ENCODE data around the gene PRPH2. TPM values are rescaled to one million over a fixed set of nuclear protein-coding genes. Genes with fewer than 3 reads are reported as not detected.

PRPH2 gene
- polyA plus RNA-seq, result 1.5 TPM
- long read RNA-seq, donor 1, partial matches to known transcripts, result 0 of 1 reads
- long read RNA-seq, donor 1, other reads (novel, unspliced or antisense), result 0 of 1 reads
- long read RNA-seq, donor 2, result 0 reads
- long read RNA-seq, donor 3, partial matches to known transcripts, result 0 of 1 reads
- long read RNA-seq, donor 3, other reads (novel, unspliced or antisense), result 0 of 1 reads
- long read RNA-seq, donor 4, result 0 reads
- long read RNA-seq, donor 5, result 0 reads
- long read RNA-seq, donor 6, result 0 reads
- long read RNA-seq, donor 7, result 0 reads
- long read RNA-seq, donor 8, result 0 reads
- long read RNA-seq, donor 9, result 0 reads
- long read RNA-seq, donor 10, result 0 reads
- long read RNA-seq, donor 11, result 0 reads

DNA sequence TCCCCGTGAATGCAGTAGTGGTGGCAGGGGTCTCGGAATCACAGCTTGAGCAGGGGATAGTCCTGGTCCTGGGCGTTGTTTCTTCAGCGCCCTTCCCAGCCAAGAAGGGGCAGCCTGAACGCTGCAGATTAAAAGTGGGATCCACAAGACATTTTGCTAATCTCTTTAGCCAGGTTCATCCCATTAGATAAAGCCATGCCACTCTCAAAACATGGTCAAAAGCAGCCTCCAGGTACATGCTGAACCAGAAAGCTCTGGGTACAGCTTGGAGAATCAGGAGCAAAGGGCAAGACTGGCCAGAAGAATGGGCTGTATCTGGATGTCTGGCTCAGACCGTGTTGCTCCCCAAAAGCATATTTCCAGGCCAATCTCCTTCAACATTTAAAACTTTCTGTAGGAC, at the start of gene PRPH2:
Gene PRPH2 (minus strand): TSS at position 101 of the 400 bp plus-strand sequence. CDS start 263 bp downstream, outside the sequence.
- WGBS (ENCODE audit: insufficient coverage, low lambda C conversion rate), result no CpG with 5 or more reads among the region's 6 CpGs
- H3K9me3 ChIP-seq (ENCODE audit: control insufficient read depth, low read depth, low read length), result no peaks in the 10 kb centered on the region

DNA sequence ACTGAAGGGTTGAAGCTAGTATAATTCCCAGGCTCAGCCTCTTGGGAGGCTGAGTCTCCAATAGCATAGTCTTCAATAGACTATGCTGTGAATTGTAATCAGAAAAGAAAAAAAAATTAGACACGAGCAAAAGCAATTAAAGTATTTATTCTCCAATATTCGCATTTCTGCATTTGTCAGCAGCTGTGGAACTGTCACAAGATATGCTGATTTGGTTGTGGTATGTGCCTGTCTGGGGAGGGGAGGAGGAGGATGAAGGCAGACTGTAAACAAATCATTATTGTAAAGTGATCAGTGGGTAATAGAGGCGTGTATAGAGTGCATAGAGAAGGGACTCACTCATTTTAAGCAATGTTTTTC, 49.3 kb upstream of the PRPH2 start:
- Histone ChIP-seq H3K4me1 (ENCODE audit: control insufficient read depth, insufficient read depth, low read length) (peaks cover 4% of the 10 kb centered on the region), H3K4me3 (ENCODE audit: low read length) (no peak overlapping the region), H3K27me3 (ENCODE audit: control insufficient read depth, insufficient read depth, low read length) (no peaks in the 10 kb centered on the region), H3K36me3 (ENCODE audit: control insufficient read depth, insufficient read depth, low read length) (peaks cover 2% of the 10 kb centered on the region), H3K27ac (ENCODE audit: low read length) (no peak overlapping the region), H3K9me3 (ENCODE audit: control insufficient read depth, low read depth, low read length) (no peaks in the 10 kb centered on the region)
- WGBS (ENCODE audit: insufficient coverage, low lambda C conversion rate), result no CpG with 5 or more reads among the region's 3 CpGs
- no peak for DNase-seq

More for the DNA sequence above, at the start of gene PRPH2:
- H3K36me3 ChIP-seq (ENCODE audit: control insufficient read depth, insufficient read depth, low read length), result no peaks in the 10 kb centered on the region
- peaks cover 3% of the 10 kb centered on the region for H3K27me3 ChIP-seq (ENCODE audit: control insufficient read depth, insufficient read depth, low read length)
- no peak within 1 kb of the TSS for H3K4me3 ChIP-seq (ENCODE audit: low read length)
- peaks cover 4% of the 10 kb centered on the region for H3K4me1 ChIP-seq (ENCODE audit: control insufficient read depth, insufficient read depth, low read length)
- H3K27ac ChIP-seq (ENCODE audit: low read length), result no peak within 1 kb of the TSS
- no peak for DNase-seq

- no peaks in the 10 kb centered on the region for H3K27me3 ChIP-seq (ENCODE audit: control insufficient read depth, insufficient read depth, low read length)
- no peak overlapping the region for H3K27ac ChIP-seq (ENCODE audit: low read length)
- H3K4me1 ChIP-seq (ENCODE audit: control insufficient read depth, insufficient read depth, low read length), result peaks cover 4% of the 10 kb centered on the region
- no peak overlapping the region for H3K4me3 ChIP-seq (ENCODE audit: low read length)
- H3K36me3 ChIP-seq (ENCODE audit: control insufficient read depth, insufficient read depth, low read length), result peaks cover 2% of the 10 kb centered on the region
- H3K9me3 ChIP-seq (ENCODE audit: control insufficient read depth, low read depth, low read length), result no peaks in the 10 kb centered on the region
- DNase-seq, result no peak
- 100% methylated on average over 2 of the region's 2 CpGs for WGBS (ENCODE audit: insufficient coverage, low lambda C conversion rate)
Observed at GRCh38 chr6:42769836-42770235, 47.4 kb upstream of the PRPH2 start.

DNA sequence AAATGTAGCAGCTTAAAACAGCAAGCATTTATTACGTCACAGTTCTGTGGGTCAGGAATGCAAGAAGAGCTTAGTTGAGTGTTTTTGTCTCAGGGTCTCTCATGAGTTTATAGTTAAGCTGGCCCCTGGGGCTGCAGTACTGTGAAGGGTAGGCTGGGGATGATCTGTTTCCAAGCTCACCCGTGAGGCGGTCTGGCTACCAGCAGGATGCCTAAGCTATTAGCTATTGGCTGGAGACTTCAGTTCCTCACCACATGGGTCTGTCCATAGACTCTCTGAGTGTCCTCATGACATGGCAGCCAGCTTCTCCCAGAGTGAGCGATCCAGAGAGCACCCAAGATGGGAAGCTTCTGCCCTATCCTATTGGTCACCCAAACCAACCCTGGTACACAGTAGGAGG, 46.7 kb upstream of the PRPH2 start:
- DNase-seq, result no peak
- H3K27ac ChIP-seq (ENCODE audit: low read length), result no peak overlapping the region
- no peak overlapping the region for H3K4me3 ChIP-seq (ENCODE audit: low read length)
- H3K36me3 ChIP-seq (ENCODE audit: control insufficient read depth, insufficient read depth, low read length), result peaks cover 2% of the 10 kb centered on the region
- no CpG with 5 or more reads among the region's 4 CpGs for WGBS (ENCODE audit: insufficient coverage, low lambda C conversion rate)
- peaks cover 4% of the 10 kb centered on the region for H3K4me1 ChIP-seq (ENCODE audit: control insufficient read depth, insufficient read depth, low read length)
- no peaks in the 10 kb centered on the region for H3K9me3 ChIP-seq (ENCODE audit: control insufficient read depth, low read depth, low read length)
- no peaks in the 10 kb centered on the region for H3K27me3 ChIP-seq (ENCODE audit: control insufficient read depth, insufficient read depth, low read length)

DNA sequence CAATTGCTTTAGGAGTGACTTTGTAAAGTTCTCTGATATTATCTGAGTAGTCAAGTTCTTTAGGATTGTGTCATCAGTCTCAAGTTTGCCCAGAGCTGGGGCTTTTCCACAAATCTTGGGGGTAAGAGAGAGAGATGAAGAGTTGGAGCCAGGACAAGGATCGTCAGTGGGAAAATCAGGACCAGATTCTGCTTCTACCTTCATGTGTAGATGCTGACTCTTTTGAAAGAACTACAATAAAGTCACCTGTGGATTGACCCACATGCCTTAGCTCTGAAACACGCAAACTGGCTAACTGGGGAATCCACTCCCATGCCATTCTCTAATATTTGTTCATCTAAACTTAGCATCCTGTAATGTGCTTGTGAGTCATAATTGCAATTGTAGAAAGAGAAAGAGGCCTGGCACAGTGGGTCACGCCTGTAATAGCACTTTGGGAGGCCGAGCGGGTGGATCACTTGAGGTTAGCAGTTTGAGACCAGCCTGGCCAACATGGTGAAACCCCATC, 43.8 kb upstream of the PRPH2 start:
- WGBS (ENCODE audit: insufficient coverage, low lambda C conversion rate), result no CpG with 5 or more reads among the region's 5 CpGs
- DNase-seq, result no peak
- peaks cover 20% of the 10 kb centered on the region for H3K4me1 ChIP-seq (ENCODE audit: control insufficient read depth, insufficient read depth, low read length)
- no peaks in the 10 kb centered on the region for H3K9me3 ChIP-seq (ENCODE audit: control insufficient read depth, low read depth, low read length)
- no peaks in the 10 kb centered on the region for H3K27me3 ChIP-seq (ENCODE audit: control insufficient read depth, insufficient read depth, low read length)
- peaks cover 2% of the 10 kb centered on the region for H3K36me3 ChIP-seq (ENCODE audit: control insufficient read depth, insufficient read depth, low read length)
- H3K27ac ChIP-seq (ENCODE audit: low read length), result no peak overlapping the region
- H3K4me3 ChIP-seq (ENCODE audit: low read length), result no peak overlapping the region

- Histone ChIP-seq H3K27me3 (ENCODE audit: control insufficient read depth, insufficient read depth, low read length) (no peaks in the 10 kb centered on the region), H3K36me3 (ENCODE audit: control insufficient read depth, insufficient read depth, low read length) (peaks cover 2% of the 10 kb centered on the region), H3K9me3 (ENCODE audit: control insufficient read depth, low read depth, low read length) (no peaks in the 10 kb centered on the region), H3K4me1 (ENCODE audit: control insufficient read depth, insufficient read depth, low read length) (peaks cover 17% of the 10 kb centered on the region), H3K27ac (ENCODE audit: low read length) (no peak overlapping the region), H3K4me3 (ENCODE audit: low read length) (no peak overlapping the region)
- WGBS (ENCODE audit: insufficient coverage, low lambda C conversion rate), result 80% methylated on average over 1 of the region's 9 CpGs
- DNase-seq, result no peak
Observed at GRCh38 chr6:42764911-42765648, 42.7 kb upstream of the PRPH2 start.

DNA sequence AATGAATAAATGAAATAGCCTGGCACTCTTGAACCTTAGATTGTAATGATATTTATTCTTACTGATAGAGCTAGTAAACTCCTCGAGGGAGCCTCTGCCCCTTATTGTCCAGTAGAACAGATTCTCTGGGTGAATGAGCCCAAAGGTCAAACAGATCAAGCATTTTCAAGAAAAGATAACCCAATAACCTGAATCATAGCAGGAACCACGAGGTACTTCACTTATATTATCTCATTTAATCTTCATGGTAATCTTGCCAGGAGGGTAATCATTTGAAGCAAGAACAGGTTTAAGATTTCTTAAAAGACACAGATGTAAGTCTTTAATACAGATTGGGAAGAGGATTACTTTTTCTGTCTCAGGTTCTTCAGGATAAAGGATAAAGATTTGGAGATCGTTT, 40.6 kb upstream of the PRPH2 start:
- H3K27ac ChIP-seq (ENCODE audit: low read length), result peak overlapping the region; percentile 54
- H3K9me3 ChIP-seq (ENCODE audit: control insufficient read depth, low read depth, low read length), result no peaks in the 10 kb centered on the region
- H3K4me1 ChIP-seq (ENCODE audit: control insufficient read depth, insufficient read depth, low read length), result peaks cover 17% of the 10 kb centered on the region
- no peaks in the 10 kb centered on the region for H3K27me3 ChIP-seq (ENCODE audit: control insufficient read depth, insufficient read depth, low read length)
- H3K4me3 ChIP-seq (ENCODE audit: low read length), result no peak overlapping the region
- no CpG with 5 or more reads among the region's 3 CpGs for WGBS (ENCODE audit: insufficient coverage, low lambda C conversion rate)
- peaks cover 9% of the 10 kb centered on the region for H3K36me3 ChIP-seq (ENCODE audit: control insufficient read depth, insufficient read depth, low read length)
- peak; percentile 46 to 53 for DNase-seq

DNA sequence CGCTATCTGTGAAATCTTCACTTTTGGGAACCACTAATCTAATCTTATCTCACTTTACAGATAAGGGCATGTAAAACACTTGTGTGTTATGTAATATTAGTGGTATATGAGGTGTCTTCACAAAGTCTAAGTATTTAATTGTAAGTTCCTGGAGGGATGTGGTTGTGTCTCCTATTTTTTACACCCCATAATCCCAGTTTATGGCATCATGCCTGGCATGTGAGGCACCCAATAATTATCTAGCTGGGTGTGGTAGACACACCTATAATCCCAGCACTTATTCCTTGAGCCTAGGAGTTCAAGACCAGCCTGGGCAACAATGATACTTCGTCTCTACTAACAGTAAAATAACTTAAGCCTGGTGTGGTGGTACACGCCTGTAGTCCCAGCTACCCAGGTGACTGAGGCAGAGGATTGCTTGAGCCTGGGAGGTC, 40.0 kb upstream of the PRPH2 start:
- H3K9me3 ChIP-seq (ENCODE audit: control insufficient read depth, low read depth, low read length), result no peaks in the 10 kb centered on the region
- H3K27me3 ChIP-seq (ENCODE audit: control insufficient read depth, insufficient read depth, low read length), result no peaks in the 10 kb centered on the region
- peaks cover 17% of the 10 kb centered on the region for H3K4me1 ChIP-seq (ENCODE audit: control insufficient read depth, insufficient read depth, low read length)
- no peak overlapping the region for H3K4me3 ChIP-seq (ENCODE audit: low read length)
- peaks cover 9% of the 10 kb centered on the region for H3K36me3 ChIP-seq (ENCODE audit: control insufficient read depth, insufficient read depth, low read length)
- peak; percentile 68 to 75 for DNase-seq
- WGBS (ENCODE audit: insufficient coverage, low lambda C conversion rate), result 88% methylated on average over 1 of the region's 3 CpGs
- peak overlapping the region; percentile 54 for H3K27ac ChIP-seq (ENCODE audit: low read length)

GRCh38 chr6:42761287-42762067, 39.1 kb upstream of the PRPH2 start:
- no peaks in the 10 kb centered on the region for H3K27me3 ChIP-seq (ENCODE audit: control insufficient read depth, insufficient read depth, low read length)
- H3K9me3 ChIP-seq (ENCODE audit: control insufficient read depth, low read depth, low read length), result no peaks in the 10 kb centered on the region
- WGBS (ENCODE audit: insufficient coverage, low lambda C conversion rate), result 95% methylated on average over 4 of the region's 8 CpGs
- peak overlapping the region; percentile 54 for H3K27ac ChIP-seq (ENCODE audit: low read length)
- DNase-seq, result no peak
- no peak overlapping the region for H3K4me3 ChIP-seq (ENCODE audit: low read length)
- H3K4me1 ChIP-seq (ENCODE audit: control insufficient read depth, insufficient read depth, low read length), result peaks cover 17% of the 10 kb centered on the region
- H3K36me3 ChIP-seq (ENCODE audit: control insufficient read depth, insufficient read depth, low read length), result peaks cover 9% of the 10 kb centered on the region
